ENCODE results near the gene NR2C2.

The NR2C2 gene

DNA sequence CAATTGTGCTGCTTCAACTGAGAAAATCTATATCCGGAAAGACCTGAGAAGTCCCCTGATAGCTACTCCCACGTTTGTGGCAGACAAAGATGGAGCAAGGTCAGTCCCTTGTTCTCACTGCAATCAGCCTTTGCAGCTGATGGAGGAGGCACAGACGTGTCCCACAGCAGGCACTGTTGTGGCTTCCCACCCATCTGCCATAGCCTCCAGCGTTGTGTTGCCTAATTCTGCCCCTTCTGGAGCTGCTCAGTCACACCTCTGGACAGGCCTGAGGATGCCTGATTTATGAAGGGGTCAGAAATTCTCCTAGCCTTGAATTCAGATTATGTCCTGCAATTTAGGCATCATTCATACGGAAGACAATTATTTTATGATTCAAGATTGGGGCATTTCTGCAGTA is 75.9 kb downstream of the NR2C2 start:
- DNase-seq (ENCODE audit: low read depth in 2 of 2): no peak

DNA sequence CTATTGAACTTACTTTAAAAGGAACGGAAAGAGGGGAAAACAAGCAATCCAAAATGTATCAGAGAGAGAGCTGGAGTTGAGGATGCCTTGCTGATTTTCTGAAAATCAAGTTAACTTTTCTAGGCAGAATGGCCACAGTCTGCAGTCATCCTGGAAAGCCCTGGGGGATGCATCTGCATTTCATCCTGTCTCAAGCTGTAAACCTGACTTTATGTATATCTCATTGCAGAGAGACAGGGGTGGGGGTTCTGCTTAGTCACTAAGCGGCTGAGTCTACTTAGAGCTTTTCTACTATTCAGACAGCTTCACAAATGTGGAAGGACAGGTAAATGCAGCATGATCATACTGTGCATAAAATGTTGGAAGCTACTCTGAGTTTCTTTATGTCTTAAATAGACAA is 76.3 kb downstream of the NR2C2 start:
- DNase-seq (ENCODE audit: low read depth in 2 of 2): no peak

DNA sequence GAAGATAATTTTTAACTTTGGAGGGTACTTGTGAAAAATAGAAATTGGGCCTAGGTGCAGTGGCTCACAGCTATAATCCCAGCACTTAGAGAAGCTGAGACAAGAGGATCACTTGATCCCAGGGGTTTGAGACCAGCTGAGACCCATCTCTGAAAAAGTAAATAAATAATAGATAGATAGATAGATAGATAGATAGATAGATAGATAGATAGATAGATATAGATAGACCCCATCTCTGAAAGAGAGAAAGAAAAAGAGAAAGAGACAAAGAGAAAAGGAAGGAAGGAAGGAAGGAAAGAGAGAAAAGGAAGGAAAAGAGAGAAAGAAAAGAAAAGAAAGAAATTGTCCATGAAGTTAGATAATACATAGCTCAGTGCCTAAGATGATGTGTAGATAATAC is 82.2 kb downstream of the NR2C2 start:
- no peak for DNase-seq (ENCODE audit: low read depth in 2 of 2)

DNA sequence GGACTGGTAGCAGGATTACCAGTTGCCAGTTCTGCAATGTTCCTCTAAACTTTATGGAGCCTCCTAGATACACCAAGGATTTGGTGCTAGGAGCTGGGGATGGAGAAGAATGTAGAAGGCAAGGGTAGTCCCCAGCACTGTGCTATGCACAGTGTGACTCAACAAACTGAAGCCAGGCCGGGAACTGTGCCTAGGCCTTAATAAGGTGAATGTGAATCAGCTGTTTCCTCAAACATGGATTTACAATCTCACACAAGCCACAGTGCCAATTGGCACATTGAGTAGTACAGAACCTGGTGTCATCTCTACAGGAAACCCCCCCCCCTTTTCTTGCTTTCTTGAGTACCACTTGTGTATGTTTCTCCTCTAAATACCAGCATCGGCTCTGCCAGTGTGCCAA is 85.3 kb downstream of the NR2C2 start:
- no peak for DNase-seq (ENCODE audit: low read depth in 2 of 2)

DNA sequence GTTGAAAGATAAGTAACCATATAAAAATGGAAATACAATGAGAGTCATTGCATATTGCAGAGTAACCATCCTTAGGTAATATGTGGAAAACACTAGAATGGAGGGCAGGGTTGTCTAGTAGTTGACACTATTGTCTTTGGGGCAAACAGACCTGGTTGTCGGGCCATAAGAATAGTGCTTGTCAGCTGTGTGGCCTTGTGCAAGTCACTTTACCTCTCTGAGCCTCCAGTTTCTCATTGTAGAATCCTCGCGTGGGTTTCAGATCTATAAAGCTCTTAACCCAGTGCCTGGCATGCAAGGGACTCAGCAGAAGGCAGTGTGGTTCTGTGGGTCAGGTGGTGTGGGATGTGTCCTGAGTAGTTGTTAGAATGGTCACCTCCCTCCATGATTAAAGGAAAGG is 85.7 kb downstream of the NR2C2 start:
- no peak for DNase-seq (ENCODE audit: low read depth in 2 of 2)

DNA sequence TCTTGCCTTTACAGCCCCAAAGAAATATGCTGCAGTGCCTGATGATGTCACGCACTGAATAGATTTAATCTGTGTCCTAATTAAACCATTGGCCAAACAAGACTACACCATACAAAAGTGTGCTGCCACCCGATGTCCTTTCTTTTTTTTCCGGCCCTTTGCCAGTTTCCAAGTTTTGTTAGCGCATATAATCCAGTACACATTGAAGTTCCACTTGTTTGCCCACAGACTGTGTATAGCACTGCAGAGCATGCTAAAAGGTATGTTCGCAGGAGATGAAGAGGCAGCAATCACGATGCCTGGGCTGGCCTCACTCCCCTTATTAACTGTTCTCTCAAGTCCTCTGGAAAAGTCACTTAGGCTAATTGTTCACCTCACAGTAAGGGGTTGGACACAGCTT is 90.9 kb downstream of the NR2C2 start:
- DNase-seq (ENCODE audit: low read depth in 2 of 2): no peak

DNA sequence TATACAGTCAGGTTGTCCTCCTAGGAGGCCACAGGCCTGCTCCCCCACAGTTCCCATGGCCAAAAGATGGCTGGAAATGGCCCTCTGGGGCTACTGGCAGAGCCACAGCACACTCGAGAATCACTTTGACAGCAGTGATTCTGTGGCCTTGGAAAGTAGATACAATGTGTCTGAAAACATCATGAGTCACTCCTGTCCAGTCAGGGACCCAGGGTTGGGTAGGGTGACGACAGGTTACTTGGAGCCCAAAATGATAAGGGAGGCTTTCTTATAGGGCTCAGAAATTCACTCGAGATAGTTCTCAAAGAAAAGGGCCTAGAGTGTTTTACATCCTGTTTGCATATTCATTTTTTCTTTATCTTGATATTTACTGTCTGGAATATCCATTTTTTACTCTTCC is 93.5 kb downstream of the NR2C2 start:
- no peak for DNase-seq (ENCODE audit: low read depth in 2 of 2)

DNA sequence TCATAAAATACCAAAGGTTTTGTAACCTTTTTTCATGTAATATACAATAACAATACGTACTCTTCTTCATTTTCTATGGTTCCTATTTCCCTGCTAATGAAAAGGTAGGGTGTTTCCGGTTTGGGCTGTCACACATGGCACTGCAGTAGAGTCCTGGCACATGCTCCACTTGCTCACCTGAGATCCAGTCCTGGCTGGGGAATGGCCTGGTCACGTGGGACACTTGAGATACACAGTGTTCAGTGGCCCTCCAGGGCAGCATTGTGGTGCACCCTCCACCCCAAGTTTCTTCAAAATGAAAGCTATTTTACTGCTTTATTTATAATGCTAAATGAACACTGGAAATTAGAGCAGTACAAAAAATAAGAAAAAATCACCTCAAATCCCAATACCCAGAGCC is 94.6 kb downstream of the NR2C2 start:
- DNase-seq (ENCODE audit: low read depth in 2 of 2): no peak

DNA sequence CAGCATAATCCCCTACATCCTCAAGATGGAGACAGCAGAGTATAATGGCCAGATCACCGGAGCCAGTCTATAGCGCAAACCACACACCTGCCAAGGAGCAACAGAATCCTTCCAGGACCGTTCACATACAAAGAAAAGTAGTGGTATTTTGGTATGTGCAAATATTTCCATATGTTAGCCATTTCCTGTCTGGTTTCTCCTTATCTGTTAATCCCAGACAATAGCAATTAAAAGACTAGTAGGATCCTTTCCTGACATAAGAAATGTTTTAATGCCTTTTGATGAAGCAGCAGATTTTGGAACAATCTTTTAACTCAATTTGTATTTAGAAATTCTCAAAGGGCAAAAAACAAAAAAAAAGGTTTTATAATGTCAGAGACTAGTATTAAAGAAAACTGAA is 95.6 kb downstream of the NR2C2 start:
- no peak for DNase-seq (ENCODE audit: low read depth in 2 of 2)

DNA sequence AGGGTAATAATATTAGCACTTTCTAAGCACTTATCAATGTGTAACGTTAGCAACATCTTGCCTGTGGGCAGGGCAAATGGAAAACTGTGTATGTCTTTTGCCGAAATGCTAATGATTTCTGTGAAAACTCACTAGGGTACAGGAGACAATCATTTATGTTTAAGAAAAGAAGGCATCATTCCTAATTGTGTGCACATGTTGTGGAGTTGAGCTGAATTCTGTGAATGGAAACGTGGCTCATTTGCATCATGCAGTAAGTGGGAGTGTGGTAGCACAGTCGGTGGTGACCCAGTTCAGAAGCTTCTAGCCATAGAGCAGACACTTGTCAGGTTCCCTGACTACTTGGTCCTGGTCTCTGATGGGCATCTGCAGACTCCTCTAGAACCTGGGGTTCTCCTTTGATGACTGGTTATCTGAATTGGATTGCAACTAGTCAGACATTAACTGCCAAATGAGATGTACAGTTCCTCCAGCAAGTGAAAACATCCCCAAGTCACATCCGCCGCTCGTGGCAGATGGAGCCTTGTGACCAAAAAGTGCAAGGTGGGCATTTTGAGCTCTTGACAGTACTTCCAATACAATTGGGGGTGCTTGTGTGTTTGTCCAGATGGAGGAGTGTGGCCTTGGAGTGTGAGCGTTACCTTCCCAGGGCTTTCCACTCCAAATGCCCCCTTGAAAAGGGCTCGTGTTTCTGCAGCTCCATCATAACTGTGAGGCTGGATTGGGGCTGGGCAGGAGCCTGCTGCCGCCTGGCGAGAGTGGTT is 96.2 kb downstream of the NR2C2 start:
- DNase-seq (ENCODE audit: low read depth in 2 of 2): no peak

DNA sequence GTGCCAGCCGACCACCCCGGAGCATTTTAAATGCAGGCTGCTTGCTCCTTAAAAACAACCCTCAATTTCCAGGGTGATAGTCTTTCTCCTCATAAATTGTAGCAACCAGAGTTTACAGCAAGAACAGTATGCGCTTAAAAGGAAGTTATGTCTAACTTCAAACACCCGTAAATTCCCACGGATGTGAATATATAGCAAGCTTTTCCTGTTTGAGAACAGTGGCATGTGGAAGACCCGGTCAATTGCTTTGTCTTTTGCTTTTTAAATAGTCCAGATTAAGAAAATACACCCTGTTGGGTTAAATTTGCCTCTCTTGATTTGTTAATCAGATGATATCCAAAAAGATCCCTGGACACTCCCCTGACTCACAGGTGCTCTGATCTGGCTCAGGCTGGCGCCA is 96.9 kb downstream of the NR2C2 start:
- no peak for DNase-seq (ENCODE audit: low read depth in 2 of 2)

DNA sequence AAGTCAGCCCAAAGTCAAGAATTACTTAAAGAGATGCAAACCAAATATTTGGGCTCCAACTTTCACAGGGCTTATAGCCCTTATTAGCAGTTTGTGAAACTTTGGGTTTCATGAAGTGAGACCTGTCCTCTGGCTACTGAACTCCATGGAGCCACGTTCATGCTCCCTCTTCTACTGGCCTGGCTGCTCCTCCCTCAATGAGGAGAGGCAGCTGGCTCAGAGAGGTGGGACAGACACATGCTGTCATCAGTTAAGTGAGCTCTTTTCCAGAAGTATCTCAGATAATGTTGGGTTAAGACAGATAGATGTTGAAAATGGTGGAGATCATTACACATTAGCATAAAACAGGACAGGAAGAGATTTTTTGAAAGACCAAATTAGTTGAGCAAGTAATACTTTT is 98.3 kb downstream of the NR2C2 start:
- DNase-seq (ENCODE audit: low read depth in 2 of 2): no peak

DNA sequence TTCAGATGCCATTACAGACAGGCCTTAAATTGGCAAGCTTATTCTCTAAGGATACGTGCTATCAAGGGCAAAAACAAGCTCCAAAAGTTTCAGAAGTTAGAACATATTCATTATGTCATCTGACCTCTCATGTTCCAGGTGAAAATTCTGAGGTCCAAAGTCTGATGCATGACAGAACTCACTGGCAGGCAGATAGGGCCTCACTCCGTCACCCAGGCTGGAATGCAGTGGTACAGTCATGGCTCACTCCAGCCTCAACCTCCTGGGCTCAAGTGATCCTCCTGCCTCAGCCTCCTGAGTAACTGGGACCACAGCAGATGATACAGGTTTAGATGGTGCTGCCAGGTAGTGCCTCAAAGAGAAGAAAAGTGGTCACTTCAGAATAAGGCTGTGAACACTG is 102.2 kb downstream of the NR2C2 start:
- DNase-seq (ENCODE audit: low read depth in 2 of 2): no peak

DNA sequence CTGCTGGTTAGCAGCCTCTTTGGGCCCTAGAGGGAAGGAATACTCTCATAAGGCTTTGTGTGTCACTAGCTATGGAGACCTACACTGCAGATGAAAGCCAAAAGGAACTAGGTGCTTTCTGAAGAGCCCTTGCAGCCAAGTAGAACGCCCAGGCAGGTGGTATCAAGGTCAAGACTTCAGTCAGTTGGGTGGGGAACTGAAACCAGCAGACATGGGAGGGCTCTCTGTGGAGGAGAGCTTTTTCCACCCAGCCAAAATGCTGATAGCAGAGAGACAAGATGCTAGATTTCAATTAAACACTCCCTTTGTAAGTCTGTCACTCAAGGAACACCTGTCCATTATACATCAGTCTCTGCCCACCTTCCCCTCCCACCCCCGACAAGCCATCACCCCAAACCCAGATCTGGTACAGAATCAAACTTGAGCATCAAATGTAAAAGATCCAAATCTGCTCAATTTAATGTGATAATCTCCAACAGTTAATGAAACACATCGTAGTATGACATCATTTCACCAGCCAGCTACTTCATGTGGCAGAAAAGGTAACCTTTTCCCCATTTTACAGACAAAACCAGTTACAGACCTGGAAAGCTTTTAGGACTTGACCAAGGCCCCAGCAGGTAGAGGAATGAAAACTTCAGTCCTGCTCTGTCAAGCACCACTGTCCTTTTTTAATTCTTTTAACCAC is 103.2 kb downstream of the NR2C2 start:
- DNase-seq (ENCODE audit: low read depth in 2 of 2): no peak

DNA sequence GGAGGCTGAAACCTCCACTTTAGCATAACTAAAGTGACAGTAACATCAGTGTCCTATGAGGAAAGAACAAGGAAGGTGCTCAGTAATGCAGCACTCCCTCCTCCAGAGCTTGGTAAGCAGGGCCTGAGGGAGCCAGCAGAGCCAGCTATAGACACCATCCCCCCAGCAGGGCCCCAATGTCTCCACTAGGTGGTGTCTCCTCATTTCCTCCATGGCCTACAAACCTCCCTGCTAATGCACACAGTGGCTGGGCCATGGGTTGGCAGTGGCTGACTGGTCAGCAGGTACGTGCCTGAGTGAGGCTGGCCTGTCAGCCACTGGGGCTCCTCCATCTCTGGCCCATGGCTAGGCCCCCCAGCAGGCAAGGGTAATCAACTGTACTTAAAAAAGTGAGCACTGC is 104.1 kb downstream of the NR2C2 start:
- no peak for DNase-seq (ENCODE audit: low read depth in 2 of 2)

DNA sequence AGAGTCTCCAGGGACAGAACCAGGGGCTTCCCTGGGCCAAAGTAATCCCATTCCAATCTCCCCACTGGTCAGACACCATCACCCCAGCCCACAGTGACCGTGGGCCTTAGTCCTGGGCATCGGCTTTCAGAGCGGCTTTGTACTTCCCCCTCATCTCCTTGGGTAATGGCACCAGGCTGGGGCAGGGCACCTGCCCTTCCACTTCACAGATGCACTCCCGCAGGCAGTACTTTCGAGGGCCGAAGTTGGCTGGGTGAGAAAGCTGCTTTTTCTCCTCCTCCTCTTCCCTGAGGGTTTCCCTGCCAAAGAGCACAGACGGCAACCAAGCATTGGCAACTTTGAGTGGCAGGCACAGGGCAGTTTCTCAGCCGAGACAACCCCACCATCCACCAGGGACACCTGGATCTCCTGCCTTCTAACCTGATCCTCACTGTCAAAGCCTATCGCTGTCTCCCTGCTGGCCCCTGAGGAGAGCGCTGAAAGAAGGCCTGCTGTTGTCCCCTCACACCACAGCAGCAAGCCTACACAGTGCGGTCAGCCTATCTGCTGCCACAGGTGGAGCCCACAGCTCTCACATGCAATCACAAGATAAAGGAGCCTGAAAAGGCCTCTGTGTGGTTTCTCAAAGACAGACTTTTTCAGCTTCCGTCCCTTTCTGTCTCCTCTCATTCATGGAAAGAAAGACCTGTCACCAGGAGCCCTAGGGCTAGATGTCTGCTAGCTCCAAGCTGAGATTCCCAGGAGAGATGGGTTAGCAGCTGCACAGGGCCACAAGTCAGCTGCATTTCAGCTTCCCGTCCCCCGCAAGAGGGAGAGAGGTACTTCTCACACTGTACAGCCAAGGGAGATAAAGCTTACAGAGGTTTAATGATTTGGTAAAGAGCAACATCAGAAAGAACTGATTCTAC is 105.2 kb downstream of the NR2C2 start:
- DNase-seq (ENCODE audit: low read depth in 2 of 2): no peak

DNA sequence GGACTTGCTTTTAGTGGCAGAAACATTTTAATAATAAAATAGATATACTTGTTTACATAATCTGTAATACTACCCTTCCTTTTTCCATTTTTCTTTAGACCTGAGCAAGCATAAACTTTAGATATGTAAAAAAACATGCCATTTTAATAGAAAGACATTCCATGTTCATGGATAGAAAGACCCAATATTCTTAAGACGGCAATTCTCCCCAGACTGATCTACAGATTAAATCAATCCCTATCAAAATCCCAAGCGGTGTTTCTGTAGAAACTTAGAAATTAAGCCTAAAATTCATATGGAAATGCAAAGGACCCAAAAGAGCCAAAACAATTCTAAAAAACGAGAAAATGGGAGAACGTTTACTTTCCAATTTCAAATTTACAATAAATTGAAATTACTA is 106.2 kb downstream of the NR2C2 start:
- DNase-seq (ENCODE audit: low read depth in 2 of 2): no peak

DNA sequence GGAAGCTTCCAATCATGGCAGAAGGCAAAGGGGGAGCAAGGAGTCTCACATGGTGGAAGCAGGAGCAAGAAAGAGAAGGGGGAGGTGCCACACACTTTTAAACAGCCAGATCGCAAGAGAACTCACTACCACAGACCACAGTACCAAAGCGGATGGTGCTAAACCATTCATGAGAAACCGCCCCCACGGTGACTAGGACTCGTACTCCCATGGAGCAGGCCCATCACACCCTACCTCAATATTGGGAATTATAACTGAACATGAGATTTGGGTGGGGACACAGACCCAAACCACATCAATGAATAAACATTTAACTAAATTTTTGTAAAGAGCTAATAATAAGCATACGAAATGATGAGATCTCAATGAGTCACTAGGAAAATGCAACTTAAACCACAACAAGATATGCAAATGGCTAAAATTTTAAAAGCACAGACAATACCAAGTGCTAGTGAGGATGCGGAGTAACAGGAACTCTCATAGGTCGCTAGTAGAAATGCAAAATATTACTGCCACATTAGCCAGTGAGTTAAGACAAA is 107.7 kb downstream of the NR2C2 start:
- peak; percentile 47 to 61 for DNase-seq (ENCODE audit: low read depth in 2 of 2)

DNA sequence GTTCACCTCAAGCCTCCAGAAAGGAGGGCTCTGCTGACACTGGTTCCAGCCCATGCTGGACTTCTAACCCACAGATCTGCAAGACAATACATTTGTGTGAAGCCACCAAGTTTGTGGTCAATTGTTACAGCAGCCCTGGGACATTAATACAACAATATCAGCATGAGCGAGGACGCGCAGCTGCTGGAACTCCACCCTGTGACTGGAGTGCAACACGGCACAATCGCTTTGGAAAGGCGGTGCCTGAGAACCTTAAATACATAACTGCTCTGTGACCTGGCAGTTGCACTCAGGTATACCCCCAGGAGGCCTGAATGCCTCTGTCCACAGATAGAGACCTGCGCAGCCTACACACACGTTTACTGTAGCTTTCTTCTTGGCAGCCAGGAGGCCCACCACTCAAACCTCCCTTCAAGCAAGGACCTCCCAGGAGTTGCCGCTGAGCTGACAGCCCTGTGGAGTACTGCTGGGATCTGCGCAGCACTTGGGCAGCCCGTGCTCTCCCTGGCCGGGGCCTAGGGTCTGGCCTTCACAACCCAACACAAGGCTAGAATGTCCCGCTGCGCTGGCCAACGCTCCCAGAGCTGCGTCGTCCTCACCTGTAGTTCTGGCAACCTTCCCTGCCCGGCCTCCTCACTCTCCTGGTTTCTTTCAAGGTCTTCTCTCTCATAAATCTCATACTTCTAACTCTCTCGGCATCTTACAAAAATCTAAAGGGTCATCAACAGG is 109.5 kb downstream of the NR2C2 start:
- no peak for DNase-seq (ENCODE audit: low read depth in 2 of 2)

DNA sequence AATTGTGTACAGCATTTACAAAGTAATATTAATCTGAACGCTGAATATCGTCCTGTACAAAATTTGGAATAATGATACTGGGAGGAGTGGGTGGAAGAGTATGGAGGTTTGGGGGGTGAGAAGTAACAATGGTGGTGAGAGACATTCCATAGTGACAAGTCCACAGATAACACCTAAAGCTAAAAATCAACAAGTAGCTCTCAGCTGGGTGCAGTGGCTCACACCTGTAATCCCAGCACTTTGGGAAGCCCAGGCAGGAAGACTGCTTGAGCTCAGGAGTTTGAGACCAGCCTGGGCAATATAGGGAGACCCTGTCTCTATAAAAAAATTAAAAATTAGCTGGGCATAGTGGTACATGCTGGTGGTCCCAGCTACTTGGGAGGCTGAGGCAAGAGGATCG is 112.6 kb downstream of the NR2C2 start:
- no peak for DNase-seq (ENCODE audit: low read depth in 2 of 2)

DNA sequence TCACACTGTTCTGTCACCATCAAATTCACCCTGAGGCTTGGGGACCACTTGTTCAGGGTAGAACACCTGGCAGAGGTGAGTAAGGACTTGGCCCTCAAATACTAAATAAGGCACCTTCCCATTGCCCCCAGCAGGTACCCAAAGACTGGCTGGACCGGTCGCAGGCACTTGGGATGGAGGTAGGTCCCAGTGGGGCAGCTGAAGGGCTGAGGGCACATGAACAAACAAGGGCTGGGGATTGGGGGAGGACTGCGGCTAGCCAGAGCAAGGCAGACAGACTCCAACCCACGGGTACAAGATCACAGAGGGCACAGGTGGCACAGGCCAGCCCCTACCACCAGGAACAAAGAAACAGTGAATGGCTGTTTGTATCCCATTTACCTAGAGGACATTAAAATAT is 115.9 kb downstream of the NR2C2 start:
- DNase-seq (ENCODE audit: low read depth in 2 of 2): no peak
